ENCODE data around the gene BST1.

The BST1 gene

GRCh38 chr4:15674926-15675325 lies 27.9 kb upstream of the BST1 start:
- no peak for TF ChIP-seq CTCF (IDR thresholded peaks at IDR 0.05; ENCODE audit: extremely low read depth, insufficient read depth, missing control alignments)
- in situ Hi-C loops (cut with MboI; ENCODE audit: low pct_unique_long_range_greater_than_20kb, low sequenced_read_pairs, unreplicated experiment): loop anchor here (25.0 kb wide), 1 partner anchor 663 kb away; the partner anchor contains the start of gene CPEB2
- DNase-seq (ENCODE audit: low spot score): no peak

- in situ Hi-C loops (cut with MboI; ENCODE audit: low pct_unique_long_range_greater_than_20kb, low sequenced_read_pairs, unreplicated experiment): no loop called here
- DNase-seq (ENCODE audit: low spot score): no peak
- TF ChIP-seq CTCF (IDR thresholded peaks at IDR 0.05; ENCODE audit: extremely low read depth, insufficient read depth, missing control alignments): peak; percentile 2
Observed at GRCh38 chr4:15675356-15675755, 27.5 kb upstream of the BST1 start.

GRCh38 chr4:15676039-15676438 lies 26.8 kb upstream of the BST1 start:
- TF ChIP-seq CTCF (IDR thresholded peaks at IDR 0.05; ENCODE audit: extremely low read depth, insufficient read depth, missing control alignments): no peak
- in situ Hi-C loops (cut with MboI; ENCODE audit: low pct_unique_long_range_greater_than_20kb, low sequenced_read_pairs, unreplicated experiment): no loop called here
- no peak for DNase-seq (ENCODE audit: low spot score)

- in situ Hi-C loops (cut with MboI; ENCODE audit: low pct_unique_long_range_greater_than_20kb, low sequenced_read_pairs, unreplicated experiment): no loop called here
- no peak for TF ChIP-seq CTCF (IDR thresholded peaks at IDR 0.05; ENCODE audit: extremely low read depth, insufficient read depth, missing control alignments)
- no peak for DNase-seq (ENCODE audit: low spot score)
Observed at GRCh38 chr4:15676899-15677298, 26.0 kb upstream of the BST1 start.

- DNase-seq (ENCODE audit: low spot score): no peak
- in situ Hi-C loops (cut with MboI; ENCODE audit: low pct_unique_long_range_greater_than_20kb, low sequenced_read_pairs, unreplicated experiment): no loop called here
- TF ChIP-seq CTCF (IDR thresholded peaks at IDR 0.05; ENCODE audit: extremely low read depth, insufficient read depth, missing control alignments): no peak
Observed at GRCh38 chr4:15677507-15677988, 25.3 kb upstream of the BST1 start.

GRCh38 chr4:15681067-15681371 lies 21.8 kb upstream of the BST1 start:
- in situ Hi-C loops (cut with MboI; ENCODE audit: low pct_unique_long_range_greater_than_20kb, low sequenced_read_pairs, unreplicated experiment): no loop called here
- TF ChIP-seq CTCF (IDR thresholded peaks at IDR 0.05; ENCODE audit: extremely low read depth, insufficient read depth, missing control alignments): no peak
- DNase-seq (ENCODE audit: low spot score): no peak
